GM11168 (cell line): ENCODE data around the gene PITPNC1.
"Not testable (repeated sequence)": the region's sequence is repeated elsewhere in the genome, so short reads cannot be mapped to it uniquely, and the experiment has no call there.

Source experiments
- in situ Hi-C: fragments of 300-500 bp; cut with MboI; formaldehyde crosslinking; loops from one replicate; pipeline ENCODE4 v1.12.0; 2022; ENCODE audit warnings: low sequenced_read_pairs; ENCODE audit not compliant: unreplicated experiment

The PITPNC1 gene

DNA sequence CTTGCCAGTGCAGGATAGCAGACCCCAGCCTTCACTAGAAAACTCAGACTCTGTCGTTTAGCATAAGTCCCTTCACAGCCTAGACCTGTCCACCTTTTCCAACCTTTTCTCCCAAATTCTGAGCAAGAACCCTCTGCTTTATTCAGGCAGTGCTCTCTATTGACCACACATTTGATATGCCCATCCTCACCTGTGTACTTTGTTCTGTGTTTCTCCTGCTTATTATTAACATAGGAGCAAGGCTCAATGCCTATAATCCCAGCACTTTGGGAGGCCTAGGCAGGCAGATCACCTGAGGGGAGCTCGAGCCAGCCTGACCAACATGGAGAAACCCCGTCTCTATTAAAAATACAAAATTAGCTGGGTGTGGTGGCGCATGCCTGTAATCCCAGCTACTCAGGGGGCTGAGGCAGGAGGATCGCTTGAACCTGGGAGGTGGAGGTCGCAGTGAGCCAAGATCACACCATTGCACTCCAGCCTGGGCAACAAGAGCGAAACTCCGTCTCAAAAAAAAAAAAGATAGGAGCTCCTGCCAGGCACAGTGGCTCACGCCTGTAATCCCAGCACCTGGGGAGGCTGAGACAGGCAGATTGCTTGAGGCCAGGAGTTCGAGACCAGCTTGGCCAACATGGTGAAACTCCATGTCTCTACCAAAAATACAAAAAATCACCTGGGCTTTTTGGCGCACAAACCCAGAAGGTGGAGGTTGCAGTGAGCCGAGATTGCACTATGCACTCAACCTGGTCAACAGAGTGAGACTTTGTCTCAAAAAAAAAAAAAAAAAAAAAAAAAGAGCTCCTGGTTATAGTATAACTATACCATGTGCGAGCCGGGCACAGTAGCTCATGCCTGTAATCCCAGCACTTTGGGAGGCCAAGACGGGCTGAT, 350.3 kb downstream of the PITPNC1 start:
- in situ Hi-C loops = not testable (repeated sequence)

DNA sequence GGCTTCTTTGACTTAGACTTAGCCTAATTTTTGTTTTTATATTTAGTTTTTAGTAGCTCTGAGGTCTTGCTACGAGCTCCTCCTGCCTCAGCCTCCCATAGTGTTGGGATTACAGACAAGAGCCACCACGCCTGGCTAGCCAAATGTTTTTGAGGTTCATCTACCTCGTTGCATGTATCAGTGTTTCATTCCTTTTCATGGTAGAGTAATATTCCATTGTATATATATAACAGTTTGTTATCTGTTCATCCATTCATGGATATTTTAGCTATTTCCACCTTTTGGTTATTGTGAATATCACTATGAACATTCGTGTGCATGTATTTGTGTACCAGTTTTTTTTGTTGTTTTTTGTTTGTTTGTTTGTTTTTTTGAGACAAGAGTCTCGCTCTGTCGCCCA, 352.8 kb downstream of the PITPNC1 start:
- in situ Hi-C loops = no loop called here

DNA sequence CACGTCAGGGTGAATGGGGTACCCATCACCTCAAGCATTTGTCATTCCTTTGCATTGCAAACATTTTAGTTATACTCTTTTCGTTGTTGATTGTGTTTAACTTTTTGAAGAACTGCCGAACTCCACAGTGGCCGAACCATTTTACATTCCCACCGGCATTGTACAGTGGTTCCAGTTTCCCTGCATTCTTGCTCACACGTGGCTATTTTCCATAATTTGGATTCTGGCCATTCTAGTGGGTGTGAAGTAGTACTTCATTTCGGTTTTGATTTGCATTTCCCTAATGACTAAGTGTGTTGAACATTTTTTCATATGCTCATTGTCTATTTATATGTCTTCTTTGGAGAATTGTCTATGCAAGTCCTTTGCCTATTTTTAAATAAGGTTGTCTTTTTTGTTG, 353.6 kb downstream of the PITPNC1 start:
- in situ Hi-C loops = no loop called here

DNA sequence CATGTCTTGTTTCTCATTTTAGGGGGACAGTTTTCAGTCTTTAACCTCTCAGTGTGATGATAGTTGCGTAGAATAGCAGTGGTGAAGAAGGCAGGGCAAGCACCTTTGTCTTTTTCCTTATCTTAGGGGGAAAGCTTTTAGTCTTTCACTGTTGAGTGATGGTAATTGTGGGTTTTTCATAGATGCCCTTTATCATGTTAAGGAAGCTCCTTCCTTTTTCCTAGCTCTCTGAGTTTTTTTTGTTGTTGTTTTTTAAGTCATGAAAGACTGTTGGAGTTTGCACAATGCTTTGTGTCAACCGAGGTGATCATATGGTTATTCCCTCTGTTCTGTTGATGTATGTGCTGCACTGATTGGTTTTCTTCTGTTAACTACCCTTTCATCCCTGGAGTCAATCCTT, 356.4 kb downstream of the PITPNC1 start:
- in situ Hi-C loops = no loop called here

DNA sequence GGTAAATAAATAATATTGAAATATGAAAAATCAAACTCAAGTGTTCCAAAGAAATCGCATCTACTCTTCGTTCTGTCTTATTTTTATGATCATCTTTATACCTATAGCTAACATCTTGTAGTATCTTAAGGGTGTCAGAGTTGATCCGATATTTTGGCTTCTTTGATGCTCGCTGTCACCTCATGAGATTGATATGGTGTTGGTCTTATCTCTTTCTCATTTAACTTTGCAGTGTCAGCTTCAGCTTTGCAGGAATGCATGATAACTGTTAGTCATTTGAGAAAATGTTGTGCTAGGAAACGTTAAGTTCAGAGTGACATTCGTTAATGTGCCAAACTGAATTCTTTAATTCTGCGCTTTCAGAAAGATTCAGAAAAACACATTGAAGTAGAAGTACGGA, 360.1 kb downstream of the PITPNC1 start:
- in situ Hi-C loops = no loop called here

DNA sequence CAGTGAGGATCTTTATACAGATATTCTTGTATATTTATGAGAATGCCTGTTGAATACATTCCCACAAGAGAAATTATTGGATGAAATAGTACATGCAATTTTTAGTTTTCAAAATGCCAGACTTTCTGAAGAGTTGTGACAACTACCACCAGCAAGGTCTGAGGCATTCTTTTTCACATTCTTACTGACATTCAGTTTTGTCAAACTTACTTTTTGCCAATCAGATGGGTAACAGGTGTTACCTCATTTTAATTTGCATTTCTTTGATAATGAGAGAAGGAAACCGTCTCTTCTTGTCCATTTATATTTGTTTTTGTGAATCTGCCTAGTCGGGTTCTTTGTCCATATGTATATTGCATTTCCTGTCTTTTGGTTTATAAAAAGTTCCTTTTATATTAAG, 364.9 kb downstream of the PITPNC1 start:
- in situ Hi-C loops = no loop called here
